Sciatic nerve (tissue), 2 donors: ENCODE results near the gene SMURF2. TPM values are rescaled to one million over a fixed set of nuclear protein-coding genes. Genes with fewer than 3 reads are reported as not detected.

Experiments
- ATAC-seq: fragments of 200-7000 bp; cut with Tn5 transposase; one replicate; pipeline ENCODE4 v1.9.1; 2020; ENCODE audit warnings: mild to moderate bottlenecking, moderate library complexity
- DNase-seq: peaks from one replicate; pipeline ENCODE4 v3.0.0-alpha.2; 2020; ENCODE audit warnings: low spot score
- intact Hi-C: fragments of 100-400 bp; cut with DNase I; formaldehyde crosslinking; loops from one replicate; pipeline ENCODE4 v1.14.2; 2022
- total RNA-seq: library from RNA; stranded (reverse); fragmentation: NEBNext Ultra II Directional; extraction: Animal tissue kit (Norgen Biotek cat#: 25700); gene quantifications from one replicate; pipeline ENCODE4 v1.2.1, GENCODE V29; 2021
- donor health status: DM: no; HTN: no; CAD: no.
- donor health status: DM: no; HTN: no; CAD: no.

The SMURF2 gene
- total RNA-seq, 1 donor from 2014 or later, result 29.8 TPM

- ATAC-seq (no peak), DNase-seq (no peak)
- intact Hi-C loops, result no loop called here
Observed at GRCh38 chr17:64571746-64572145, 90.4 kb downstream of the SMURF2 start.

GRCh38 chr17:64565563-64565962 is 96.5 kb downstream of the SMURF2 start:
- intact Hi-C loops, result no loop called here
- ATAC-seq (peak; percentile 56), DNase-seq (no peak)

GRCh38 chr17:64564098-64564497 is 98.0 kb downstream of the SMURF2 start:
- ATAC-seq, result no peak

GRCh38 chr17:64555281-64555680 is 106.8 kb downstream of the SMURF2 start:
- ATAC-seq, result no peak
- no peak for DNase-seq
- intact Hi-C loops, result no loop called here

More at GRCh38 chr17:64564098-64564497, 98.0 kb downstream of the SMURF2 start:
- DNase-seq, result no peak
- intact Hi-C loops, result no loop called here

- intact Hi-C loops, result no loop called here
- DNase-seq (no peak), ATAC-seq (no peak)
Observed at GRCh38 chr17:64554028-64554637, 108.0 kb downstream of the SMURF2 start.

DNA sequence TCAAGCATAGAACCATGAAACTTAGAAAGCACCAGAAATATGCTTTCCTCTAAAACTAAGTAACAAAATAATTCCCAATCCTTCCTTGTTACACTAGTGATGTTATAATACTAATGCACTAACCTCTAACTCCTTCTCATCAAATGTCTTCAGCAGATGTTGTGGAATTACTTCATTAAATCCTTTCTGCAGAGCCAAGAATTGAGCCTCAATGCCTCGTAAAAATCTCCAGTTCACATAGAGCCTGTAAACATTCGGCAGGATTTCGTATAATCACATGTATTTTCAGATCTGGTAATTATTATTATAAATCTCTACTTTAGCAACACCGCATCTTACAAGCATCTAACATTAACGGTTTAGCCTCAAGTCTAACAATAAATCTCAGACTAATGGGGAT is 110.6 kb downstream of the SMURF2 start:
- intact Hi-C loops, result no loop called here
- DNase-seq, result no peak
- no peak for ATAC-seq

GRCh38 chr17:64547319-64547718 is 114.8 kb downstream of the SMURF2 start:
- intact Hi-C loops, result no loop called here
- no peak for ATAC-seq
- no peak for DNase-seq

DNA sequence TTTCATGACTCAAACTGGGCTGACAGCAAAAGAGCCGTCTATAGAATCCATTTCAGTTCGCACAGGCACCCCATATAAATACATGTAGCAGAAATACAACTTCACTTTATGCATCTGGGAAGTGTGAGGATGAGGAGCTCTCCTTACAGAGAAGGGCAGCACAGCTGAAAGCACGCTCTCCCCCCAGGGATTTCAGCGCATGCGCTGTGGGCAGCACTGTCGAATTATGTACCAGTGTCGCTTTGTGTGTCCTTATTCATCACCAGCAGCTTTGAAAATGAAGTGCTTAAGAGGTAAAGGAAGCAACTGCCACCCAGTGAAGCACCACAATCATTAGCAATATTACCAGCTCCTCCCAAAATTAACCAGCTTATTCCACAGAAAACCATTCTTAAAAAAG is 115.4 kb downstream of the SMURF2 start:
- no peak for DNase-seq
- no peak for ATAC-seq
- intact Hi-C loops, result no loop called here

DNA sequence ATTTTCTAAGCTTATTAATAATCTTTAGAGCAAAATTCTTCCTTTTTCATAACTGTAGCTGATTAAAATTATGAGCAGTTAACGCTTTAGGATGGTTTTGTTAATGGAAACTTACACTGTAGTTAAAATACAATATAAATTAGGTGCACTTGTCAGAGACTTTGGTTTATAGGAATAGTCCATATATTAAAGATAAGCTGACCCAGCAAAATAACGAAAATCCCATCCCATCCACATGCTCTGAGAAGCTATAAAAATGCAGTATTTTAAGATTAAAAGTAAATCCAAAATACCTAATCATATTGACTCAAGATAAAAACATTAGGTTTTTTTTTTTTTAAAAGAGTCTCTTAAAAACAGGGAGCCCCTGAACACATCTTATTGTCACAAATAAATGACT is 117.4 kb downstream of the SMURF2 start:
- ATAC-seq (no peak), DNase-seq (no peak)
- intact Hi-C loops, result no loop called here

DNA sequence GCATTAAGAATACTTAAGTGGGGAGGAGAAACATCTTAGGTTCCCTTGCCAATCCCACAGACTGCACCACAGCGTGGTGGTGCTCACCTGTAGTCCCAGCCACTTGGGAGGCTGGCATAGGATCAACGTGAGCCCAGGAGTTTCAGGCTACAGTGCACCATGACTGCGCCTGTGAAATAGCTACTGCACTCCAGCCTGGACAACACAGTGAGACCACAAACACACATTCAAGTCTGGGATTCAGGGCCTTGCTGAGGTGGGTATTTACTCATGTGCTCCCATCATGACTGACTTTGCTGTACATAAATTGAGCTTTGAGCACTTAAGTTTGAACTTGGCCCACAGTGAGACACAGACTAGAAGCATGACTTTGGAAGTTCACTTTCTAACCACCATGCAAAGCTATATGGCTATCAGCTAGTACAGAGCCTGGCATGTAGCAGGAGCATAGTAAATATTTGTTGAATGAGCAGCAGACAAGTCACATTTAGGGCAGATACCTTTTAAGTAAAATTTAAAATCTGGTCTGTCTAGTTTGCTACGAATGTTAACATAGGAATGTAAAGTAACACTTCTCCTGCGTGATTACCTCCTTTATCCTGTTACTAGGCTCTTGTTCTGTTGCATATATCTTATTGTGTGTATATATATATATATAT is 121.9 kb downstream of the SMURF2 start:
- ATAC-seq (no peak), DNase-seq (no peak)
- intact Hi-C loops, result no loop called here

GRCh38 chr17:64538508-64539130 is 123.5 kb downstream of the SMURF2 start:
- intact Hi-C loops, result no loop called here

GRCh38 chr17:64537488-64537887 is 124.6 kb downstream of the SMURF2 start:
- intact Hi-C loops, result no loop called here
- DNase-seq (no peak), ATAC-seq (no peak)

More at GRCh38 chr17:64538508-64539130, 123.5 kb downstream of the SMURF2 start:
- DNase-seq, result no peak
- ATAC-seq, result no peak

DNA sequence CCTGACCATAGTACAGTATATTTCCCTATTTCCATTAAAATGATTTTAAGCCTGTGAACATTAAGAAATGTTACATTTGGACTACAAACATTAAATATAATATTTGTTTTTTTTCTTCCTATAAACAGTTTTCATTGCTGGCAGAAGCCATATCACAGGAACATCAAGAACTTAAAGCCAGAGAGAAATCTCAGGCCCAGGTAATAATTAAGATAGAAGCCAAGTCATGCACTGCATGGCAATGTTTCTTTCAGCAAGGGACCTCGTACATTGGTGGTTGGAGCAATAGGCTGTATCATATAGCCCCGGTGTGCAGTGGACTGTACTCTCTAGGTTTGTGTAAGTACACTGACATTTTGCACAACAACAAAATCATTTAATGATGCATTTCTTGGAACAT is 125.2 kb downstream of the SMURF2 start:
- intact Hi-C loops, result no loop called here

GRCh38 chr17:64535357-64535756 is 126.8 kb downstream of the SMURF2 start:
- ATAC-seq (no peak), DNase-seq (no peak)
- intact Hi-C loops, result no loop called here

More for the DNA sequence above, 125.2 kb downstream of the SMURF2 start:
- no peak for DNase-seq
- no peak for ATAC-seq

DNA sequence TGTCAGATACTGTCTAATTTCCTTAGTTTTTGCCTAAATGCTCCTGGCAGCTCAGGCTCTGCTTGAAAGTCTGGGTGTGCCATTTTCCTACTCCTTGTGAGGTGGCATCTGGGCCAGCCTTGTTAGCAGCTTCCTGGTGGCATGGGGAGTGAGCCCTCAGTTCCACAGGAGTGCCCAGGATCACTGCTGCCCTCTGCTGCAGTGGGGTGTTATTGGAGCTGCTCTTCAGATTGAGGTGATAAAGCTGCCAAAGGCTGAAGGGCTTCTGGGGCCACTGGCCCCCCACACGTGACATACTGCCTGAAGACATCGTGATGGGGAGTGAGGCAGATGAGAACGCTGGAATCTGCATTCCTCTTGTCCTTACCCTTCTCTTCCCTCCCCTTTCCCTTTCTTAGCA is 127.9 kb downstream of the SMURF2 start:
- ATAC-seq, result no peak
- intact Hi-C loops, result no loop called here

DNA sequence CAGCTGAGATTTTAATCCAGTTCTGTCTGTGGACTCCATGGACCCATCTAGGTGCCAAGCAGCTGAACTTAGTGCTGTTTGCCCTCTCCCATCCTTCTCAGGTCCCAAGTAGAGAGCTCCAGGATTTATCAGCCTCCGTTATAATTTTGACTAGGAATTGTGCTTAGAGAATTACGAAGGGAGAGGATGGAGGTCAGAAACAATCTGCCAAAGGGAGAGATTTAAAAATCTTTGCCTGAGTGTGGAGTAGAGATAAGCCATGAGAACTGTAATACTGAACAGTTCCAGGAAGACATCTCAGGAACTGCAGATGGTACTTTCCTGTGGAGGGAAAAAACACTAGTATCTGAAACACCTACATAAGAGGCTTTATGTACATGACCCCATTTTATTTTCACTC is 128.3 kb downstream of the SMURF2 start:
- no peak for DNase-seq
- intact Hi-C loops, result no loop called here

More for the DNA sequence above, 127.9 kb downstream of the SMURF2 start:
- DNase-seq, result no peak

GRCh38 chr17:64532409-64532808 is 129.7 kb downstream of the SMURF2 start:
- no peak for DNase-seq
- intact Hi-C loops, result no loop called here
- ATAC-seq, result no peak

More for the DNA sequence above, 128.3 kb downstream of the SMURF2 start:
- ATAC-seq, result no peak

DNA sequence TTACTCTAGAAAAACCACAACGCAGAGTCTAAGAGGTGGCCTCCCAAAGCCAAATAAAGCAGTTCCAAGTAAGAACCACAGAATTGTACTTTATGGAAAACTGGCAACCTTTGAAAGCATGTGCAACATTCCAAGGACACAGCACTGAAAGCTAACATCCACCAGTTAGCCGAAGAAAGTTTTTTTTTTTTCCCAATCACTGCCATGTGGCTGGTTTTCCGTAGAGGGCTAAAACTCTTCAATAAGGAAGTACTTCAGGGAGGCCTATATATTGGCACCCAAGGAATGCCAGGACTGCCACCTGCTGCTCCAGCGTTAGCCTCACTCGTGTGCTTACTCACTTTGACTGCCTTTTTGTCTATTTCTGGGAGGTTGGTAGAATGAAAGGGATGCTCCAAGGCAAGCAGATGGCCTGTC is 130.1 kb downstream of the SMURF2 start:
- DNase-seq, result no peak
- peak; percentile 81 for ATAC-seq
- intact Hi-C loops, result no loop called here

DNA sequence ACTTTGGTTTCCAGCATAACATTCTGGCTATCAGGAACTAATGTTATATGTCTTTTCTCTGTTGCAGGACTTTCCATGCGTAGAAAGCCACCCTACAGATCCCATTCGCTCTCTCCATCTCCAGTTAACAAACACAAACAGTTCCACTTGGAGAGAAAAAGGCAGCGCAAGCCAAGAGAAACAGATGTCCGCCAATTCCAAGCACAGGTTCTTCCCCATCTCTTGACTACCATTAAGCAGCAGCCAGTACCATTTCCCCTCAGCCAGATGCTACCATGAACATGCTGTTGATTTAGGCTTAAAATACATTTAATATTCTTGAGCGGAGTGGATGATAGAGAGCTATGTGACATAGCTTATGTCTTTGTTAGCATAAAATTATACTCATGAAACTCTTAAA is 132.9 kb downstream of the SMURF2 start:
- DNase-seq, result no peak
- ATAC-seq, result no peak
- intact Hi-C loops, result no loop called here

DNA sequence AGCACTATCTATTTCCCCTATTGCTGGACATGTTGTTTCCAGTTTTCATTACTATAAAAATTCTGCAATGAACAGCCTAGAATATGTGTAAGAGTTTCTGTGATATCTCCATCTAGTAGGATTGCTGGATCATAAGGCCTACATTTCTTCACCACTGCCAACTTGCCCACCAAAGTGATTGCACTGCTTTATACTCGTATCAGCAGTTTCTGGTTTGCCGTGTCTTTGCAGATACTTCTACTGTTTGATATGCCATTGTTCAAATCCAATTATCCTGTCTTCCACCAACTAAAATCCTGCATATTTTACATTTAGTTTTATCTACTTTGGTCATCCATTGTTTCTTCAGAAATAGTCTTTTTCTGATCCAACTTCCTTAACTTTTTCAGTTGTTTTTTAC is 134.2 kb downstream of the SMURF2 start:
- intact Hi-C loops, result no loop called here
- ATAC-seq, result no peak
- no peak for DNase-seq
